B cell (primary cell): ENCODE measurements around the gene AKR1A1. TPM values are rescaled to one million over a fixed set of nuclear protein-coding genes. Genes with fewer than 3 reads are reported as not detected.

Experiments used
- ATAC-seq: fragments of 200-7000 bp; cut with Tn5 transposase; one replicate; pipeline ENCODE4 v1.10.0; 2021; ENCODE audit warnings: low read depth, mild to moderate bottlenecking, moderate number of reproducible peaks, moderate library complexity
- CTCF ChIA-PET: fragments of 350-600 bp; sonication (Branson Sonifier 250); formaldehyde crosslinking; loops from one replicate; lab custom pipeline; 2021; ENCODE audit warnings: antibody characterized with exemption, inconsistent platforms; lab: Charles Lee
- POLR2A ChIA-PET: fragments of 350-600 bp; sonication (Branson Sonifier 250); formaldehyde crosslinking; loops from one replicate; lab custom pipeline; 2021; ENCODE audit warnings: antibody characterized with exemption; lab: Charles Lee
- DNase-seq: peaks from one replicate; pipeline ENCODE4 v3.0.0; 2013
- H2AFZ ChIP-seq: 2 replicates; pipeline ENCODE4 v1.6.1; 2012; ENCODE audit warnings: mild to moderate bottlenecking, low read depth, low read length; ENCODE audit not compliant: insufficient read depth, poor library complexity, severe bottlenecking
- H3K27ac ChIP-seq, 2 donors: 1 replicate in 1 of 2; 2 replicates in 1 of 2; pipeline ENCODE4 v1.5.1; 2012 to 2013; ENCODE audit warnings: low read length in 2 of 2, mild to moderate bottlenecking in 2 of 2, moderate library complexity in 1 of 2
- H3K27me3 ChIP-seq, 4 experiments: fragments of 200-600 bp in 1 of 4; sonication (generic) in 1 of 4; replicated peaks in 1 of 4; 1 replicate in 2 of 4; 2 replicates in 2 of 4; pipeline versions ENCODE4 v1.6.1 to v1.7.0; 2013 to 2016; ENCODE audit warnings: low read length in 3 of 4, mild to moderate bottlenecking in 2 of 4, mixed read lengths in 1 of 4, moderate library complexity in 1 of 4; ENCODE audit not compliant: insufficient read depth in 4 of 4, control insufficient read depth in 3 of 4; ENCODE audit errors: control extremely low read depth in 1 of 4
- H3K36me3 ChIP-seq, 2 experiments: replicated peaks in 1 of 2; 1 replicate in 1 of 2; 2 replicates in 1 of 2; pipeline versions ENCODE4 v1.6.1 to v1.7.1; 2013; ENCODE audit warnings: low read length in 1 of 2; ENCODE audit not compliant: insufficient read depth in 2 of 2, control insufficient read depth in 1 of 2; ENCODE audit errors: control extremely low read depth in 1 of 2, extremely low read depth in 1 of 2
- H3K4me1 ChIP-seq, 2 donors: fragments of 200-600 bp in 1 of 2; sonication (generic) in 1 of 2; 1 replicate in 1 of 2; 2 replicates in 1 of 2; pipeline versions ENCODE4 v1.5.1 to v1.6.1; 2013 to 2017; ENCODE audit warnings: low read length in 2 of 2; ENCODE audit not compliant: control insufficient read depth in 2 of 2, insufficient read depth in 2 of 2
- H3K4me2 ChIP-seq: replicated peaks from 2 replicates; pipeline ENCODE3; 2012; ENCODE audit warnings: mild to moderate bottlenecking, low read depth, low read length; ENCODE audit not compliant: poor library complexity, severe bottlenecking
- H3K4me3 ChIP-seq, 5 experiments: fragments of 200-600 bp in 1 of 5; sonication (generic) in 1 of 5; 1 replicate in 3 of 5; 2 replicates in 2 of 5; pipeline versions ENCODE4 v1.5.1 to v1.7.0; 2011 to 2016; ENCODE audit warnings: low read length in 4 of 5, mild to moderate bottlenecking in 4 of 5, low read depth in 2 of 5, control low read depth in 1 of 5, moderate library complexity in 1 of 5; ENCODE audit not compliant: insufficient read depth in 1 of 5; ENCODE audit errors: control extremely low read depth in 1 of 5, extremely low read depth in 1 of 5
- H3K79me2 ChIP-seq: fragments of 200-600 bp; sonication (generic); one replicate; pipeline ENCODE4 v1.6.0; 2016; ENCODE audit warnings: low read length; ENCODE audit not compliant: control insufficient read depth, insufficient read depth
- H3K9ac ChIP-seq: fragments of 200-600 bp; sonication (generic); 2 replicates; pipeline ENCODE4 v1.6.1; 2017; ENCODE audit warnings: mild to moderate bottlenecking, low read length, moderate library complexity
- H3K9me3 ChIP-seq, 3 donors: one replicate each; pipeline versions ENCODE4 v1.6.1 to v1.7.1; 2013; ENCODE audit warnings: low read length in 2 of 3; ENCODE audit not compliant: control insufficient read depth in 2 of 3, insufficient read depth in 1 of 3; ENCODE audit errors: control extremely low read depth in 1 of 3
- H4K20me1 ChIP-seq: 2 replicates; pipeline ENCODE4 v1.6.0; 2012; ENCODE audit warnings: mild to moderate bottlenecking, low read length; ENCODE audit not compliant: insufficient read depth, control insufficient read depth, poor library complexity, severe bottlenecking
- H3K27ac Mint-ChIP-seq: one replicate; pipeline ENCODE4 v1.8.0; 2021; ENCODE audit warnings: mixed read lengths
- H3K27me3 Mint-ChIP-seq: one replicate; pipeline ENCODE4 v1.8.0; 2021; ENCODE audit warnings: mixed read lengths
- H3K4me1 Mint-ChIP-seq: one replicate; pipeline ENCODE4 v1.8.0; 2021; ENCODE audit warnings: mixed read lengths
- H3K4me3 Mint-ChIP-seq: one replicate; pipeline ENCODE4 v1.8.0; 2021; ENCODE audit warnings: mixed read lengths
- H3K9me3 Mint-ChIP-seq: one replicate; pipeline ENCODE4 v1.8.0; 2022; ENCODE audit warnings: mixed read lengths; ENCODE audit not compliant: insufficient read depth
- EZH2 ChIP-seq: IDR thresholded peaks from 2 replicates; pipeline ENCODE4 v1.6.1; 2012; ENCODE audit warnings: borderline replicate concordance, low read depth, mild to moderate bottlenecking, moderate library complexity, low read length; ENCODE audit not compliant: insufficient read depth, poor library complexity, severe bottlenecking
- WGBS: methylation state at CpG from one replicate; pipeline ENCODE4 v1.1.5; 2013; ENCODE audit warnings: missing lambda C conversion rate; ENCODE audit not compliant: insufficient coverage; 5-methylcytosine and 5-hydroxymethylcytosine counted together
- intact Hi-C: fragments of 100-400 bp; cut with micrococcal nuclease; formaldehyde crosslinking; loops from one replicate; pipeline ENCODE4 v1.10.0; 2022
- polyA plus RNA-seq: library from polyadenylated mRNA; depleted of rRNA; stranded (reverse); fragments of >200 nt; gene quantifications from 2 replicates; pipeline ENCODE4 v1.2.3, GENCODE V29; 2012
- total RNA-seq, 2 donors: library from RNA; stranded (reverse); fragments of 120-200 nt in 1 of 2; gene quantifications; 1 replicate in 1 of 2; 2 replicates in 1 of 2; pipeline versions ENCODE4 v1.2.3 to v1.2.4, GENCODE V29; 2013 to 2022
- TF ChIP-seq, protein P1 (sequence below): fragments of 200-600 bp; IDR thresholded peaks from one replicate; pipeline ENCODE4 v1.8.0; 2022; ENCODE audit warnings: antibody characterized with exemption, mild to moderate bottlenecking

AKR1A1 gene
- total and polyA plus RNA-seq, 2 donors (not counting 1 experiment from before 2014, with no cell fraction given), result 145 to 163 TPM

DNA sequence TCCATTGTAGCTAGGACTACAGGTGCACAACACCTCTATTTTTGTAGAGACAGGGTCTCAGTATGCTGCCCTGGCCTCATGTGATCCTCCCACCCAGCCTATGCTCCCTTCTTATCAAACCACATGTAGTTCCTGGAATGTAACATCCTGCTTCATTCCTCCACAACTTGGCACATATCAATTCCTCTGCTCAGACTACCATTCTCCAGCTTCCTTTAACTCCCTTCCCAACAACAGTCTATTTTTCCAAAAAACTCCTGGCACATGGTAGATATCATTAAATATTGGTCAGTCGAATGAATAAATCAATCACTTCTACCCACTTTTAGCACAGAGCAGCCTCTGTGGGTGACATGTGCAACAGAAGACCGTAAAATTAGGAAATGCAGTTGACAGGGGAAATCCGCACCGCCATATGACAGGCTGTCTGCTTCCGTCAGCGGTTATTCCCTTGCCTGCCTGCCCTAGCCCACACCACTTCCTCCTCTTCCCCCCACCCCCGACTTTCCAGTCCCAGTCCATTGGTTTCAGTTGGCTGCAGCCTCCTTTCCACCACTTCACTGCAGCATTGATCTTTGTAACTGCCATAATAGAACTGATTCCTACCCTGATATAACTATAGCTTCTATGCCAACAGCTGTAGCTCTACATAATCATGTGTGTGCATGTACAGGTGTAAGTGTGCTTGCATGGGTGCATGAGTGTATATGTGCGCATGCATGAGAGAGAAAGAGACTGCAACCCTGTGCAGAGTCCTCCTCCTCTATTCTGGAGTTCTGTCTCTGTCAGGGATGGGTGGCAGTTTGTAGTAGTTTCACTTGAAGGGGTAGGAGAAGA is 6.8 kb upstream of the AKR1A1 start:
- intact Hi-C loops, result loop anchor here (5.0 kb wide), 1 partner anchor 39 kb away; the partner anchor contains the start of gene NASP
- Histone ChIP-seq H3K9me3 (no peaks in the 10 kb centered on the region), H3K4me2 (peak overlapping the region; percentile 81), H3K27me3 (no peaks in the 10 kb centered on the region), H2AFZ (peak overlapping the region; percentile 54), H4K20me1 (no peaks in the 10 kb centered on the region), H3K79me2 (no peaks in the 10 kb centered on the region), H3K4me1 (peaks cover 38 to 57% of the 10 kb centered on the region in 2 donors), H3K9ac (peak overlapping the region; percentile 53), H3K4me3 (peak overlapping the region in 4 of 5 experiments; percentile 22 to 56 (median 30)), H3K27ac (peak overlapping the region; percentile 78 to 97), H3K36me3 (no peaks in the 10 kb centered on the region)
- H3K4me3 Mint-ChIP-seq, result peak overlapping the region; percentile 81
- CTCF ChIA-PET, result interaction anchor here (1.3 to 5.8 kb wide), 8 partner anchors 10 to 40 kb away, joined by 3 to 38 read pairs (median 4); partner anchors contain the start of gene PRDX1
- WGBS, result 0% methylated on average over 8 of the region's 8 CpGs
- H3K9me3 Mint-ChIP-seq, result no peaks in the 10 kb centered on the region
- DNase-seq (peak; percentile 94), ATAC-seq (peak; percentile 90)
- H3K27me3 Mint-ChIP-seq, result no peaks in the 10 kb centered on the region
- peaks cover 46% of the 10 kb centered on the region for H3K4me1 Mint-ChIP-seq
- TF ChIP-seq EZH2, result no peak
- TF ChIP-seq, protein P1, sequence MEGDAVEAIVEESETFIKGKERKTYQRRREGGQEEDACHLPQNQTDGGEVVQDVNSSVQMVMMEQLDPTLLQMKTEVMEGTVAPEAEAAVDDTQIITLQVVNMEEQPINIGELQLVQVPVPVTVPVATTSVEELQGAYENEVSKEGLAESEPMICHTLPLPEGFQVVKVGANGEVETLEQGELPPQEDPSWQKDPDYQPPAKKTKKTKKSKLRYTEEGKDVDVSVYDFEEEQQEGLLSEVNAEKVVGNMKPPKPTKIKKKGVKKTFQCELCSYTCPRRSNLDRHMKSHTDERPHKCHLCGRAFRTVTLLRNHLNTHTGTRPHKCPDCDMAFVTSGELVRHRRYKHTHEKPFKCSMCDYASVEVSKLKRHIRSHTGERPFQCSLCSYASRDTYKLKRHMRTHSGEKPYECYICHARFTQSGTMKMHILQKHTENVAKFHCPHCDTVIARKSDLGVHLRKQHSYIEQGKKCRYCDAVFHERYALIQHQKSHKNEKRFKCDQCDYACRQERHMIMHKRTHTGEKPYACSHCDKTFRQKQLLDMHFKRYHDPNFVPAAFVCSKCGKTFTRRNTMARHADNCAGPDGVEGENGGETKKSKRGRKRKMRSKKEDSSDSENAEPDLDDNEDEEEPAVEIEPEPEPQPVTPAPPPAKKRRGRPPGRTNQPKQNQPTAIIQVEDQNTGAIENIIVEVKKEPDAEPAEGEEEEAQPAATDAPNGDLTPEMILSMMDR, result no peak
- POLR2A ChIA-PET, result interaction anchor here (0.6 to 3.0 kb wide), 6 partner anchors 11 to 41 kb away, joined by 4 to 15 read pairs (median 7); partner anchors contain the start of gene PRDX1
- H3K27ac Mint-ChIP-seq, result peak overlapping the region; percentile 82
